H9 (cell line): Measurements from ENCODE around the gene CRYAB. TPM values are rescaled to one million over a fixed set of nuclear protein-coding genes. Genes with fewer than 3 reads are reported as not detected.

Source experiments
- DNase-seq: peaks from one replicate; pipeline ENCODE4 v3.0.0-alpha.2; 2017
- H2AFZ ChIP-seq: one replicate; pipeline ENCODE4 v1.6.1; 2013; ENCODE audit warnings: mild to moderate bottlenecking, low read length, control low read depth, moderate library complexity
- H2AK5ac ChIP-seq: 2 replicates; pipeline ENCODE4 v1.6.1; 2013; ENCODE audit warnings: low read length, control low read depth, mixed read lengths; ENCODE audit not compliant: insufficient read length
- H2BK120ac ChIP-seq: one replicate; pipeline ENCODE4 v1.6.1; 2013; ENCODE audit warnings: low read depth, mild to moderate bottlenecking, low read length, control low read depth, inconsistent platforms; ENCODE audit not compliant: poor library complexity, severe bottlenecking
- H2BK12ac ChIP-seq: 2 replicates; pipeline ENCODE4 v1.6.1; 2013; ENCODE audit warnings: low read length, control low read depth, mixed read lengths, low read depth; ENCODE audit not compliant: insufficient read length
- H2BK15ac ChIP-seq: 2 replicates; pipeline ENCODE4 v1.6.1; 2013; ENCODE audit warnings: low read depth, low read length, control low read depth
- H2BK20ac ChIP-seq: one replicate; pipeline ENCODE4 v1.6.1; 2013; ENCODE audit warnings: low read depth, mild to moderate bottlenecking, low read length, control low read depth, inconsistent platforms; ENCODE audit not compliant: poor library complexity, severe bottlenecking
- H2BK5ac ChIP-seq: 2 replicates; pipeline ENCODE4 v1.6.1; 2013; ENCODE audit warnings: low read length, control low read depth, mixed read lengths; ENCODE audit not compliant: insufficient read length
- H3K14ac ChIP-seq: 2 replicates; pipeline ENCODE4 v1.6.1; 2013; ENCODE audit warnings: low read length, control low read depth; ENCODE audit not compliant: insufficient read depth
- H3K18ac ChIP-seq: 2 replicates; pipeline ENCODE4 v1.6.1; 2013; ENCODE audit warnings: low read depth, mild to moderate bottlenecking, mixed read lengths, low read length, control low read depth; ENCODE audit not compliant: insufficient read length
- H3K23ac ChIP-seq: 2 replicates; pipeline ENCODE4 v1.6.1; 2013; ENCODE audit warnings: low read length, control low read depth, mixed read lengths, low read depth; ENCODE audit not compliant: insufficient read length
- H3K23me2 ChIP-seq: 2 replicates; pipeline ENCODE4 v1.6.1; 2013; ENCODE audit warnings: low read depth, mild to moderate bottlenecking, mixed read lengths, low read length, control low read depth; ENCODE audit not compliant: insufficient read length, poor library complexity, severe bottlenecking
- H3K27ac ChIP-seq: 2 replicates; pipeline ENCODE4 v1.5.1; 2013; ENCODE audit warnings: low read length, control low read depth, mixed read lengths, low read depth; ENCODE audit not compliant: insufficient read length
- H3K27me3 ChIP-seq: 2 replicates; pipeline ENCODE4 v1.6.1; 2013; ENCODE audit warnings: low read length, control low read depth, inconsistent platforms; ENCODE audit not compliant: insufficient read depth
- H3K4ac ChIP-seq: 2 replicates; pipeline ENCODE4 v1.6.1; 2013; ENCODE audit warnings: low read depth, mild to moderate bottlenecking, control low read depth, inconsistent platforms, low read length, moderate library complexity
- H3K4me1 ChIP-seq: 2 replicates; pipeline ENCODE4 v1.6.1; 2013; ENCODE audit warnings: low read length, control low read depth, inconsistent platforms; ENCODE audit not compliant: insufficient read depth
- H3K4me2 ChIP-seq: 2 replicates; pipeline ENCODE4 v1.6.1; 2013; ENCODE audit warnings: low read length, control low read depth, mixed read lengths; ENCODE audit not compliant: insufficient read length, insufficient read depth
- H3K56ac ChIP-seq: 2 replicates; pipeline ENCODE4 v1.6.1; 2013; ENCODE audit warnings: low read depth, mild to moderate bottlenecking, mixed read lengths, low read length, control low read depth; ENCODE audit not compliant: insufficient read length
- H3K79me1 ChIP-seq: 2 replicates; pipeline ENCODE4 v1.6.1; 2013; ENCODE audit warnings: low read depth, mild to moderate bottlenecking, moderate library complexity, low read length, control low read depth, inconsistent platforms; ENCODE audit not compliant: insufficient read depth, poor library complexity, severe bottlenecking
- H3K79me2 ChIP-seq: 2 replicates; pipeline ENCODE4 v1.6.1; 2013; ENCODE audit warnings: low read length, control low read depth, inconsistent platforms; ENCODE audit not compliant: insufficient read depth
- H3K9ac ChIP-seq: 2 replicates; pipeline ENCODE4 v1.6.1; 2013; ENCODE audit warnings: low read length, control low read depth, mixed read lengths; ENCODE audit not compliant: insufficient read length; ENCODE audit errors: extremely low read depth
- H3K9me3 ChIP-seq: one replicate; pipeline ENCODE4 v1.6.1; 2013; ENCODE audit warnings: low read depth, low read length, inconsistent platforms; ENCODE audit not compliant: control insufficient read depth
- H3T11ph ChIP-seq: one replicate; pipeline ENCODE4 v1.6.1; 2013; ENCODE audit warnings: mild to moderate bottlenecking, low read length, control low read depth, inconsistent platforms
- H4K20me1 ChIP-seq: one replicate; pipeline ENCODE4 v1.6.1; 2013; ENCODE audit not compliant: control insufficient read depth, insufficient read length, insufficient read depth
- H4K5ac ChIP-seq: 2 replicates; pipeline ENCODE4 v1.6.1; 2013; ENCODE audit warnings: low read depth, mild to moderate bottlenecking, mixed read lengths, low read length, control low read depth; ENCODE audit not compliant: insufficient read length
- H4K8ac ChIP-seq: replicated peaks from 2 replicates; pipeline ENCODE4 v1.6.1; 2013; ENCODE audit warnings: low read length, control low read depth, mixed read lengths, low read depth; ENCODE audit not compliant: insufficient read length
- H4K91ac ChIP-seq: 2 replicates; pipeline ENCODE4 v1.6.1; 2013; ENCODE audit warnings: low read depth, mild to moderate bottlenecking, moderate library complexity, mixed read lengths, low read length, control low read depth; ENCODE audit not compliant: insufficient read length
- H3K27ac Mint-ChIP-seq, 3 experiments: 2 replicates in 2 of 3; 3 replicates in 1 of 3; pipeline ENCODE4 v1.8.0; 2020 to 2021; ENCODE audit warnings: mixed read lengths in 3 of 3, mild to moderate bottlenecking in 1 of 3, moderate library complexity in 1 of 3
- H3K27me3 Mint-ChIP-seq: 2 replicates; pipeline ENCODE4 v1.8.0; 2021; ENCODE audit warnings: low read depth, mild to moderate bottlenecking, moderate library complexity, mixed read lengths
- H3K36me3 Mint-ChIP-seq, 3 experiments: 2 replicates in 2 of 3; 3 replicates in 1 of 3; pipeline ENCODE4 v1.8.0; 2020 to 2021; ENCODE audit warnings: low read depth in 3 of 3, mixed read lengths in 3 of 3; ENCODE audit not compliant: insufficient read depth in 1 of 3
- H3K4me1 Mint-ChIP-seq, 2 experiments: 2 replicates each; pipeline ENCODE4 v1.8.0; 2020; ENCODE audit warnings: mixed read lengths in 2 of 2
- H3K4me3 Mint-ChIP-seq, 2 experiments: 2 replicates in 1 of 2; 3 replicates in 1 of 2; pipeline ENCODE4 v1.8.0; 2020 to 2021; ENCODE audit warnings: mild to moderate bottlenecking in 2 of 2, mixed read lengths in 2 of 2, moderate library complexity in 1 of 2
- H3K9me3 Mint-ChIP-seq, 2 experiments: 2 replicates in 1 of 2; 3 replicates in 1 of 2; pipeline ENCODE4 v1.8.0; 2020; ENCODE audit warnings: mild to moderate bottlenecking in 2 of 2, mixed read lengths in 2 of 2, moderate library complexity in 1 of 2
- total RNA-seq: library from RNA; stranded (reverse); gene quantifications from 2 replicates; pipeline ENCODE4 v1.2.1, GENCODE V29; 2021
- TF ChIP-seq, protein P1 (sequence below): fragments of 200-600 bp; sonication (generic); conservative IDR thresholded peaks from 3 replicates; pipeline ENCODE4 v1.8.0; 2021; ENCODE audit warnings: antibody characterized with exemption, mild to moderate bottlenecking

Gene CRYAB
- total RNA-seq, 1 experiment from 2014 or later = not detected

DNA sequence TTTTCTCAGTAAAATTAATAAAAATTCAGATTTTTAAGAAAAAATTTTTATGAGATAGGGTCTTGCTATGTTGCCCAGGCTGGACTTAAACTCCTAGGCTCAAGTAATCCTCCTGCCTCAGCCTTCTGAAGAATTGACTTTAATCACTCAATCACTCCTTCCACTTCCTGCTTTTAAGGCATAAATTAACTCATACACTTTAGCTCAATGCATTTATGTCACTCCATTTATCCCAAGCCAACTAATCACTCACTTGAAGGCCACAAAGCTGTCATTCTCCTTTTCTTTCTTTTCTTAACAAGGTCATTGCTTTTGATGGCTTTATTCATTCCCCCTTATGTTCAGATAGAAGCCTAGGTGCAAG is 41.1 kb downstream of the CRYAB start:
- TF ChIP-seq, protein P1, sequence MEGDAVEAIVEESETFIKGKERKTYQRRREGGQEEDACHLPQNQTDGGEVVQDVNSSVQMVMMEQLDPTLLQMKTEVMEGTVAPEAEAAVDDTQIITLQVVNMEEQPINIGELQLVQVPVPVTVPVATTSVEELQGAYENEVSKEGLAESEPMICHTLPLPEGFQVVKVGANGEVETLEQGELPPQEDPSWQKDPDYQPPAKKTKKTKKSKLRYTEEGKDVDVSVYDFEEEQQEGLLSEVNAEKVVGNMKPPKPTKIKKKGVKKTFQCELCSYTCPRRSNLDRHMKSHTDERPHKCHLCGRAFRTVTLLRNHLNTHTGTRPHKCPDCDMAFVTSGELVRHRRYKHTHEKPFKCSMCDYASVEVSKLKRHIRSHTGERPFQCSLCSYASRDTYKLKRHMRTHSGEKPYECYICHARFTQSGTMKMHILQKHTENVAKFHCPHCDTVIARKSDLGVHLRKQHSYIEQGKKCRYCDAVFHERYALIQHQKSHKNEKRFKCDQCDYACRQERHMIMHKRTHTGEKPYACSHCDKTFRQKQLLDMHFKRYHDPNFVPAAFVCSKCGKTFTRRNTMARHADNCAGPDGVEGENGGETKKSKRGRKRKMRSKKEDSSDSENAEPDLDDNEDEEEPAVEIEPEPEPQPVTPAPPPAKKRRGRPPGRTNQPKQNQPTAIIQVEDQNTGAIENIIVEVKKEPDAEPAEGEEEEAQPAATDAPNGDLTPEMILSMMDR = no peak
- no peak overlapping the region for H2BK120ac ChIP-seq
- no peak overlapping the region for H2AK5ac ChIP-seq
- Mint-ChIP-seq H3K4me1 (peaks cover 13% of the 10 kb centered on the region in 2 experiments), H3K27me3 (no peaks in the 10 kb centered on the region), H3K9me3 (no peaks in the 10 kb centered on the region), H3K27ac (peak overlapping the region in 1 of 3 experiments; percentile 87; a peak in 1 of 7 replicates), H3K36me3 (peaks cover 0 to 28% (median 27%) of the 10 kb centered on the region in 3 experiments; a peak in 5 of 7 replicates), H3K4me3 (peak overlapping the region; percentile 92 to 95)
- H3K4ac ChIP-seq = no peak overlapping the region
- H3K4me1 ChIP-seq = no peaks in the 10 kb centered on the region
- no peak overlapping the region for H3K14ac ChIP-seq
- H3K23me2 ChIP-seq = peaks cover 3% of the 10 kb centered on the region
- H3K9me3 ChIP-seq = no peaks in the 10 kb centered on the region
- H2BK20ac ChIP-seq = no peak overlapping the region
- no peak overlapping the region for H2AFZ ChIP-seq
- H3K79me2 ChIP-seq = no peaks in the 10 kb centered on the region
- H3K9ac ChIP-seq = no peak overlapping the region
- H3K27ac ChIP-seq = no peak overlapping the region
- no peaks in the 10 kb centered on the region for H3K27me3 ChIP-seq
- no peak overlapping the region for H2BK5ac ChIP-seq
- H3K18ac ChIP-seq = no peak overlapping the region
- DNase-seq = no peak
- H3K56ac ChIP-seq = no peak overlapping the region
- H4K91ac ChIP-seq = no peak overlapping the region
- no peak overlapping the region for H3K23ac ChIP-seq
- H4K5ac ChIP-seq = no peak overlapping the region
- no peak overlapping the region for H2BK12ac ChIP-seq
- H3K4me2 ChIP-seq = peak overlapping the region; percentile 93
- no peaks in the 10 kb centered on the region for H3K79me1 ChIP-seq
- H4K8ac ChIP-seq = no peak overlapping the region
- H4K20me1 ChIP-seq = no peaks in the 10 kb centered on the region
- H2BK15ac ChIP-seq = no peak overlapping the region
- H3T11ph ChIP-seq = no peak overlapping the region
